MM.1S (cell line): Measurements from ENCODE around the gene C1orf21.

Source experiments
- DNase-seq: peaks from one replicate; pipeline ENCODE4 v3.0.0-alpha.2; 2015
- H2AFZ ChIP-seq: fragments of 300-600 bp; sonication (generic); 2 replicates; pipeline ENCODE4 v1.6.0; 2016; ENCODE audit warnings: antibody characterized with exemption, low read length
- H3F3A ChIP-seq: fragments of 300-600 bp; sonication (generic); 2 replicates; pipeline ENCODE4 v1.6.1; 2016; ENCODE audit warnings: mild to moderate bottlenecking, antibody characterized with exemption, low read length, moderate library complexity, mixed read lengths; ENCODE audit not compliant: insufficient read depth
- H3K27ac ChIP-seq: fragments of 300-600 bp; sonication (generic); 2 replicates; pipeline ENCODE4 v1.5.1; 2016; ENCODE audit warnings: mild to moderate bottlenecking, low read length
- H3K27me3 ChIP-seq: fragments of 300-600 bp; sonication (generic); replicated peaks from 2 replicates; pipeline ENCODE4 v1.6.0; 2016; ENCODE audit warnings: low read length; ENCODE audit not compliant: insufficient read depth
- H3K36me3 ChIP-seq: fragments of 300-600 bp; sonication (generic); replicated peaks from 2 replicates; pipeline ENCODE4 v1.6.1; 2016; ENCODE audit warnings: mild to moderate bottlenecking, low read length, mixed read lengths; ENCODE audit not compliant: insufficient read depth
- H3K4me1 ChIP-seq: fragments of 300-600 bp; sonication (generic); 2 replicates; pipeline ENCODE4 v1.6.1; 2016; ENCODE audit warnings: low read length, mixed read lengths
- H3K4me2 ChIP-seq: fragments of 300-600 bp; sonication (generic); 2 replicates; pipeline ENCODE4 v1.6.0; 2016; ENCODE audit warnings: low read depth, low read length
- H3K4me3 ChIP-seq: fragments of 300-600 bp; sonication (generic); 2 replicates; pipeline ENCODE4 v1.5.1; 2016; ENCODE audit warnings: low read length, mixed read lengths
- H3K79me2 ChIP-seq: fragments of 300-600 bp; sonication (generic); 2 replicates; pipeline ENCODE4 v1.6.1; 2016; ENCODE audit warnings: mixed run types, low read length, mixed read lengths
- H3K9ac ChIP-seq: fragments of 300-600 bp; sonication (generic); 2 replicates; pipeline ENCODE4 v1.6.1; 2016; ENCODE audit warnings: low read length, mixed read lengths
- H3K9me2 ChIP-seq: fragments of 300-600 bp; sonication (generic); replicated peaks from 2 replicates; pipeline ENCODE4 v1.6.1; 2016; ENCODE audit warnings: mild to moderate bottlenecking, low read length, mixed read lengths; ENCODE audit not compliant: insufficient read depth
- H3K9me3 ChIP-seq: fragments of 300-600 bp; sonication (generic); replicated peaks from 2 replicates; pipeline ENCODE4 v1.6.1; 2016; ENCODE audit warnings: mild to moderate bottlenecking, low read length, mixed read lengths; ENCODE audit not compliant: insufficient read depth
- H4K20me1 ChIP-seq: fragments of 300-600 bp; sonication (generic); 2 replicates; pipeline ENCODE4 v1.6.1; 2016; ENCODE audit warnings: mild to moderate bottlenecking, low read length, moderate library complexity, mixed read lengths; ENCODE audit not compliant: insufficient read depth
- CTCF ChIP-seq: fragments of 300-600 bp; sonication (generic); IDR thresholded peaks from 2 replicates; pipeline ENCODE4 v1.5.1; 2016; ENCODE audit warnings: antibody characterized with exemption, low read length, mixed read lengths
- EZH2 ChIP-seq: fragments of 300-600 bp; sonication (generic); optimal IDR thresholded peaks from 2 replicates; pipeline ENCODE3; 2017; ENCODE audit warnings: low read depth, mild to moderate bottlenecking, antibody characterized with exemption, low read length, mixed read lengths
- EZH2phosphoT487 ChIP-seq: fragments of 300-600 bp; sonication (generic); IDR thresholded peaks from 2 replicates; pipeline ENCODE4 v1.6.1; 2018; ENCODE audit warnings: antibody characterized with exemption, low read length

C1orf21 gene

GRCh38 chr1:184504955-184505338 is 118.1 kb downstream of the C1orf21 start:
- no peak for DNase-seq
- TF ChIP-seq EZH2phosphoT487 (no peak), CTCF (no peak), EZH2 (no peak)
- Histone ChIP-seq H2AFZ (no peak overlapping the region), H3K9me2 (no peaks in the 10 kb centered on the region), H3K79me2 (peaks cover 11% of the 10 kb centered on the region; the same call in 1 of the 2 replicates), H3K4me2 (no peak overlapping the region), H3K4me1 (peaks cover 12% of the 10 kb centered on the region), H4K20me1 (no peaks in the 10 kb centered on the region), H3K9me3 (no peaks in the 10 kb centered on the region), H3K4me3 (no peak overlapping the region), H3K27ac (no peak overlapping the region), H3K9ac (no peak overlapping the region), H3K36me3 (no peaks in the 10 kb centered on the region), H3F3A (no peaks in the 10 kb centered on the region), H3K27me3 (no peaks in the 10 kb centered on the region)

GRCh38 chr1:184506481-184506880 is 119.7 kb downstream of the C1orf21 start:
- Histone ChIP-seq H3K4me3 (no peak overlapping the region), H3K79me2 (0 out of 2 replicates have a peak, but pooled peaks cover 3% of the 10 kb centered on the region), H3K27ac (no peak overlapping the region), H3K4me1 (peaks cover 12% of the 10 kb centered on the region), H2AFZ (no peak overlapping the region), H3F3A (no peaks in the 10 kb centered on the region), H3K9me2 (no peaks in the 10 kb centered on the region), H3K27me3 (no peaks in the 10 kb centered on the region), H3K9me3 (no peaks in the 10 kb centered on the region), H3K36me3 (no peaks in the 10 kb centered on the region), H3K4me2 (no peak overlapping the region), H4K20me1 (no peaks in the 10 kb centered on the region), H3K9ac (no peak overlapping the region)
- TF ChIP-seq CTCF (no peak), EZH2phosphoT487 (no peak), EZH2 (no peak)
- DNase-seq: no peak

GRCh38 chr1:184507165-184507564 is 120.3 kb downstream of the C1orf21 start:
- H3K9ac ChIP-seq: no peak overlapping the region
- H3K79me2 ChIP-seq: 0 out of 2 replicates have a peak, but pooled peaks cover 2% of the 10 kb centered on the region
- H4K20me1 ChIP-seq: no peaks in the 10 kb centered on the region
- H3K4me2 ChIP-seq: peak overlapping the region; percentile 19; the same call in 1 of the 2 replicates
- H3K36me3 ChIP-seq: no peaks in the 10 kb centered on the region
- no peak overlapping the region for H2AFZ ChIP-seq
- H3K9me3 ChIP-seq: no peaks in the 10 kb centered on the region
- TF ChIP-seq EZH2 (no peak), EZH2phosphoT487 (no peak), CTCF (no peak)
- DNase-seq: no peak
- H3K4me3 ChIP-seq: no peak overlapping the region
- H3K27ac ChIP-seq: no peak overlapping the region
- H3K27me3 ChIP-seq: no peaks in the 10 kb centered on the region
- peaks cover 12% of the 10 kb centered on the region for H3K4me1 ChIP-seq
- no peaks in the 10 kb centered on the region for H3F3A ChIP-seq
- H3K9me2 ChIP-seq: no peaks in the 10 kb centered on the region
